Nephron progenitor cell (in vitro differentiated cells): ENCODE results near the gene TIMM9.

ENCODE experiments used
- DNase-seq: peaks from one replicate; pipeline ENCODE4 v3.0.0; 2021
- H3K27ac Mint-ChIP-seq: 2 replicates; pipeline ENCODE4 v1.8.0; 2021; ENCODE audit warnings: mild to moderate bottlenecking, moderate library complexity, mixed read lengths
- H3K27me3 Mint-ChIP-seq: 2 replicates; pipeline ENCODE4 v1.8.0; 2021; ENCODE audit warnings: mild to moderate bottlenecking, low read depth, mixed read lengths; ENCODE audit not compliant: poor library complexity
- H3K36me3 Mint-ChIP-seq: 2 replicates; pipeline ENCODE4 v1.8.0; 2021; ENCODE audit warnings: low read depth, mixed read lengths
- H3K4me1 Mint-ChIP-seq: 2 replicates; pipeline ENCODE4 v1.8.0; 2021; ENCODE audit warnings: mixed read lengths
- H3K4me3 Mint-ChIP-seq: 2 replicates; pipeline ENCODE4 v1.8.0; 2021; ENCODE audit warnings: mild to moderate bottlenecking, moderate library complexity, mixed read lengths
- H3K9me3 Mint-ChIP-seq: 2 replicates; pipeline ENCODE4 v1.8.0; 2021; ENCODE audit warnings: mild to moderate bottlenecking, moderate library complexity, mixed read lengths
- CTCF ChIP-seq: fragments of 200-600 bp; sonication (generic); IDR thresholded peaks from 2 replicates; pipeline ENCODE4 v1.5.0; 2021; ENCODE audit warnings: antibody characterized with exemption

The TIMM9 gene

GRCh38 chr14:58408681-58409215, 18.6 kb downstream of the TIMM9 start:
- no peak for TF ChIP-seq CTCF
- DNase-seq, result no peak
- H3K36me3 Mint-ChIP-seq, result peaks cover 60% of the 10 kb centered on the region
- H3K4me3 Mint-ChIP-seq, result no peak overlapping the region
- H3K4me1 Mint-ChIP-seq, result no peaks in the 10 kb centered on the region
- H3K9me3 Mint-ChIP-seq, result peaks cover 11% of the 10 kb centered on the region
- H3K27me3 Mint-ChIP-seq, result peaks cover 2% of the 10 kb centered on the region
- H3K27ac Mint-ChIP-seq, result no peak overlapping the region

GRCh38 chr14:58401587-58401986, 25.7 kb downstream of the TIMM9 start:
- no peak for TF ChIP-seq CTCF
- DNase-seq, result no peak
- Mint-ChIP-seq H3K36me3 (peaks cover 22% of the 10 kb centered on the region), H3K9me3 (peaks cover 11% of the 10 kb centered on the region), H3K4me3 (no peak overlapping the region), H3K27me3 (peaks cover 10% of the 10 kb centered on the region), H3K27ac (no peak overlapping the region), H3K4me1 (no peaks in the 10 kb centered on the region)

- Mint-ChIP-seq H3K27ac (no peak overlapping the region), H3K4me3 (no peak overlapping the region), H3K36me3 (peaks cover 4% of the 10 kb centered on the region), H3K4me1 (peaks cover 5% of the 10 kb centered on the region), H3K27me3 (peaks cover 21% of the 10 kb centered on the region), H3K9me3 (no peaks in the 10 kb centered on the region)
- no peak for DNase-seq
- TF ChIP-seq CTCF, result no peak
These were observed 28.4 kb downstream of the TIMM9 start for GRCh38 chr14:58398895-58399294.

GRCh38 chr14:58398495-58398894, 28.8 kb downstream of the TIMM9 start:
- DNase-seq, result no peak
- H3K4me3 Mint-ChIP-seq, result no peak overlapping the region
- no peak for TF ChIP-seq CTCF
- peaks cover 5% of the 10 kb centered on the region for H3K4me1 Mint-ChIP-seq
- no peak overlapping the region for H3K27ac Mint-ChIP-seq
- H3K9me3 Mint-ChIP-seq, result no peaks in the 10 kb centered on the region
- H3K36me3 Mint-ChIP-seq, result peaks cover 4% of the 10 kb centered on the region
- H3K27me3 Mint-ChIP-seq, result peaks cover 24% of the 10 kb centered on the region

- no peak for DNase-seq
- Mint-ChIP-seq H3K4me1 (peaks cover 5% of the 10 kb centered on the region), H3K27me3 (peaks cover 25% of the 10 kb centered on the region), H3K4me3 (no peak overlapping the region), H3K27ac (no peak overlapping the region), H3K9me3 (no peaks in the 10 kb centered on the region), H3K36me3 (peaks cover 4% of the 10 kb centered on the region)
- no peak for TF ChIP-seq CTCF
These were observed 30.2 kb downstream of the TIMM9 start for GRCh38 chr14:58397156-58397555.
